Measurements from ENCODE around the gene CD200.

DNA sequence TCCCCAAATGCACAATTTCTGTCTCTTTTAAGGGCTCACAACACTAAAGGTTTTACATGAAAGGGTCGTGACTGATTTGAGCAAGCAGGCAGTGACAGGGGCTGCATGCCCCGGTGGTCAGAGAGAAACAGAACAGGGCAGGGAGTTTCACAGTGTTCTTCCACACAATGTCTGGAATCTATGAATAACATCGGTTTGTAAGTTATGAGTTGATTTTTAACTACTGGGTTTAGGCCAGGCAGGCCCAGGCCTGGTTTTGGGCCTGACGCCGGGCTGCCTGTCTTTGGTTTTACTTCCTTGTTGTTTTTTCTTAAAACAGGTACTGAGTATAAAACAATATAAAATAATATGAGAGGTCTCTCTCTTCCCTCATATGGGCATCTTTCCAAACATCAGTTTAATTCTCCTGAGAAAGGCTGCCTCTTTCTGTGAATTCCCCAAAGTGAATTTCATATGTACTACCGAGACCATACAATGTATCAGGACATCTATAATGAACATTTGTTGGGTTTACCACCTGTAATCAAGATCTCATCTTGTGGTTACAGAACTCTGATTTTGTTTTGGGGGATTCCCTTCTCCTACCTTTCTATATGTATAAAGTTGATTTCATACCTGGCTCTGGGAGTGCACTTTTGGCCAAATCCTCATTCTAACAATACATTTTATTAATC lies 74.4 kb downstream of the CD200 start:
- TF ChIP-seq ELF4 (IDR thresholded peaks at IDR 0.05), result no peak
- TF ChIP-seq FOXK2 (IDR thresholded peaks at IDR 0.05), result no peak
- TF ChIP-seq SUZ12 (IDR thresholded peaks at IDR 0.05), result no peak
- no peak for TF ChIP-seq ZNF384 (IDR thresholded peaks at IDR 0.05)
- TF ChIP-seq TARDBP (IDR thresholded peaks at IDR 0.05), result no peak
- no peak for TF ChIP-seq SP1 (IDR thresholded peaks at IDR 0.05)
- no peak for TF ChIP-seq BHLHE40 (IDR thresholded peaks at IDR 0.05; ENCODE audit: borderline replicate concordance)
- no peak for TF ChIP-seq PKNOX1 (IDR thresholded peaks at IDR 0.05)

Data from HEK293T (cell line).